H9 (cell line): Measurements from ENCODE around the gene PARP8. TPM values are rescaled to one million over a fixed set of nuclear protein-coding genes. Genes with fewer than 3 reads are reported as not detected.

Experiments used
- DNase-seq: peaks from one replicate; pipeline ENCODE4 v3.0.0-alpha.2; 2017
- H2AFZ ChIP-seq: one replicate; pipeline ENCODE4 v1.6.1; 2013; ENCODE audit warnings: mild to moderate bottlenecking, low read length, control low read depth, moderate library complexity
- H2AK5ac ChIP-seq: 2 replicates; pipeline ENCODE4 v1.6.1; 2013; ENCODE audit warnings: low read length, control low read depth, mixed read lengths; ENCODE audit not compliant: insufficient read length
- H2BK120ac ChIP-seq: one replicate; pipeline ENCODE4 v1.6.1; 2013; ENCODE audit warnings: low read depth, mild to moderate bottlenecking, low read length, control low read depth, inconsistent platforms; ENCODE audit not compliant: poor library complexity, severe bottlenecking
- H2BK12ac ChIP-seq: 2 replicates; pipeline ENCODE4 v1.6.1; 2013; ENCODE audit warnings: low read length, control low read depth, mixed read lengths, low read depth; ENCODE audit not compliant: insufficient read length
- H2BK15ac ChIP-seq: 2 replicates; pipeline ENCODE4 v1.6.1; 2013; ENCODE audit warnings: low read depth, low read length, control low read depth
- H2BK20ac ChIP-seq: one replicate; pipeline ENCODE4 v1.6.1; 2013; ENCODE audit warnings: low read depth, mild to moderate bottlenecking, low read length, control low read depth, inconsistent platforms; ENCODE audit not compliant: poor library complexity, severe bottlenecking
- H2BK5ac ChIP-seq: 2 replicates; pipeline ENCODE4 v1.6.1; 2013; ENCODE audit warnings: low read length, control low read depth, mixed read lengths; ENCODE audit not compliant: insufficient read length
- H3K14ac ChIP-seq: 2 replicates; pipeline ENCODE4 v1.6.1; 2013; ENCODE audit warnings: low read length, control low read depth; ENCODE audit not compliant: insufficient read depth
- H3K18ac ChIP-seq: 2 replicates; pipeline ENCODE4 v1.6.1; 2013; ENCODE audit warnings: low read depth, mild to moderate bottlenecking, mixed read lengths, low read length, control low read depth; ENCODE audit not compliant: insufficient read length
- H3K23ac ChIP-seq: 2 replicates; pipeline ENCODE4 v1.6.1; 2013; ENCODE audit warnings: low read length, control low read depth, mixed read lengths, low read depth; ENCODE audit not compliant: insufficient read length
- H3K23me2 ChIP-seq: 2 replicates; pipeline ENCODE4 v1.6.1; 2013; ENCODE audit warnings: low read depth, mild to moderate bottlenecking, mixed read lengths, low read length, control low read depth; ENCODE audit not compliant: insufficient read length, poor library complexity, severe bottlenecking
- H3K27ac ChIP-seq: 2 replicates; pipeline ENCODE4 v1.5.1; 2013; ENCODE audit warnings: low read length, control low read depth, mixed read lengths, low read depth; ENCODE audit not compliant: insufficient read length
- H3K27me3 ChIP-seq: 2 replicates; pipeline ENCODE4 v1.6.1; 2013; ENCODE audit warnings: low read length, control low read depth, inconsistent platforms; ENCODE audit not compliant: insufficient read depth
- H3K4ac ChIP-seq: 2 replicates; pipeline ENCODE4 v1.6.1; 2013; ENCODE audit warnings: low read depth, mild to moderate bottlenecking, control low read depth, inconsistent platforms, low read length, moderate library complexity
- H3K4me1 ChIP-seq: 2 replicates; pipeline ENCODE4 v1.6.1; 2013; ENCODE audit warnings: low read length, control low read depth, inconsistent platforms; ENCODE audit not compliant: insufficient read depth
- H3K4me2 ChIP-seq: 2 replicates; pipeline ENCODE4 v1.6.1; 2013; ENCODE audit warnings: low read length, control low read depth, mixed read lengths; ENCODE audit not compliant: insufficient read length, insufficient read depth
- H3K56ac ChIP-seq: 2 replicates; pipeline ENCODE4 v1.6.1; 2013; ENCODE audit warnings: low read depth, mild to moderate bottlenecking, mixed read lengths, low read length, control low read depth; ENCODE audit not compliant: insufficient read length
- H3K79me1 ChIP-seq: 2 replicates; pipeline ENCODE4 v1.6.1; 2013; ENCODE audit warnings: low read depth, mild to moderate bottlenecking, moderate library complexity, low read length, control low read depth, inconsistent platforms; ENCODE audit not compliant: insufficient read depth, poor library complexity, severe bottlenecking
- H3K79me2 ChIP-seq: 2 replicates; pipeline ENCODE4 v1.6.1; 2013; ENCODE audit warnings: low read length, control low read depth, inconsistent platforms; ENCODE audit not compliant: insufficient read depth
- H3K9ac ChIP-seq: 2 replicates; pipeline ENCODE4 v1.6.1; 2013; ENCODE audit warnings: low read length, control low read depth, mixed read lengths; ENCODE audit not compliant: insufficient read length; ENCODE audit errors: extremely low read depth
- H3K9me3 ChIP-seq: one replicate; pipeline ENCODE4 v1.6.1; 2013; ENCODE audit warnings: low read depth, low read length, inconsistent platforms; ENCODE audit not compliant: control insufficient read depth
- H3T11ph ChIP-seq: one replicate; pipeline ENCODE4 v1.6.1; 2013; ENCODE audit warnings: mild to moderate bottlenecking, low read length, control low read depth, inconsistent platforms
- H4K20me1 ChIP-seq: one replicate; pipeline ENCODE4 v1.6.1; 2013; ENCODE audit not compliant: control insufficient read depth, insufficient read length, insufficient read depth
- H4K5ac ChIP-seq: 2 replicates; pipeline ENCODE4 v1.6.1; 2013; ENCODE audit warnings: low read depth, mild to moderate bottlenecking, mixed read lengths, low read length, control low read depth; ENCODE audit not compliant: insufficient read length
- H4K8ac ChIP-seq: replicated peaks from 2 replicates; pipeline ENCODE4 v1.6.1; 2013; ENCODE audit warnings: low read length, control low read depth, mixed read lengths, low read depth; ENCODE audit not compliant: insufficient read length
- H4K91ac ChIP-seq: 2 replicates; pipeline ENCODE4 v1.6.1; 2013; ENCODE audit warnings: low read depth, mild to moderate bottlenecking, moderate library complexity, mixed read lengths, low read length, control low read depth; ENCODE audit not compliant: insufficient read length
- H3K27ac Mint-ChIP-seq, 3 experiments: 2 replicates in 2 of 3; 3 replicates in 1 of 3; pipeline ENCODE4 v1.8.0; 2020 to 2021; ENCODE audit warnings: mixed read lengths in 3 of 3, mild to moderate bottlenecking in 1 of 3, moderate library complexity in 1 of 3
- H3K27me3 Mint-ChIP-seq: 2 replicates; pipeline ENCODE4 v1.8.0; 2021; ENCODE audit warnings: low read depth, mild to moderate bottlenecking, moderate library complexity, mixed read lengths
- H3K36me3 Mint-ChIP-seq, 3 experiments: 2 replicates in 2 of 3; 3 replicates in 1 of 3; pipeline ENCODE4 v1.8.0; 2020 to 2021; ENCODE audit warnings: low read depth in 3 of 3, mixed read lengths in 3 of 3; ENCODE audit not compliant: insufficient read depth in 1 of 3
- H3K4me1 Mint-ChIP-seq, 2 experiments: 2 replicates each; pipeline ENCODE4 v1.8.0; 2020; ENCODE audit warnings: mixed read lengths in 2 of 2
- H3K4me3 Mint-ChIP-seq, 2 experiments: 2 replicates in 1 of 2; 3 replicates in 1 of 2; pipeline ENCODE4 v1.8.0; 2020 to 2021; ENCODE audit warnings: mild to moderate bottlenecking in 2 of 2, mixed read lengths in 2 of 2, moderate library complexity in 1 of 2
- H3K9me3 Mint-ChIP-seq, 2 experiments: 2 replicates in 1 of 2; 3 replicates in 1 of 2; pipeline ENCODE4 v1.8.0; 2020; ENCODE audit warnings: mild to moderate bottlenecking in 2 of 2, mixed read lengths in 2 of 2, moderate library complexity in 1 of 2
- CTCF ChIP-seq: fragments of 200-600 bp; sonication (generic); conservative IDR thresholded peaks from 3 replicates; pipeline ENCODE4 v1.8.0; 2021; ENCODE audit warnings: antibody characterized with exemption, mild to moderate bottlenecking
- WGBS: extraction: QIAGEN DNeasy Blood & Tissue Kit; methylation state at CpG from one replicate; pipeline ENCODE4 v1.1.7; 2013; ENCODE audit warnings: missing lambda C conversion rate, low lambda C conversion rate, mixed read lengths; ENCODE audit not compliant: insufficient read length; ENCODE audit errors: extremely low coverage; 5-methylcytosine and 5-hydroxymethylcytosine counted together
- total RNA-seq: library from RNA; stranded (reverse); gene quantifications from 2 replicates; pipeline ENCODE4 v1.2.1, GENCODE V29; 2021

Gene PARP8
- total RNA-seq, 1 experiment from 2014 or later, result 34.0 TPM

- Histone ChIP-seq H3K9me3 (no peaks in the 10 kb centered on the region), H3K23me2 (no peaks in the 10 kb centered on the region), H3K79me1 (no peaks in the 10 kb centered on the region), H4K91ac (no peak overlapping the region), H3T11ph (no peak overlapping the region), H2AK5ac (no peak overlapping the region), H2BK20ac (no peak overlapping the region), H3K18ac (no peak overlapping the region), H4K20me1 (no peaks in the 10 kb centered on the region), H3K14ac (no peak overlapping the region), H2BK120ac (no peak overlapping the region), H3K4ac (no peak overlapping the region), H3K9ac (no peak overlapping the region), H3K4me2 (no peak overlapping the region), H3K79me2 (no peaks in the 10 kb centered on the region; the same call in 1 of the 2 replicates), H3K27me3 (no peaks in the 10 kb centered on the region), H3K4me1 (no peaks in the 10 kb centered on the region), H4K5ac (no peak overlapping the region), H2BK5ac (no peak overlapping the region), H3K56ac (no peak overlapping the region), H3K27ac (no peak overlapping the region), H2AFZ (no peak overlapping the region), H2BK15ac (no peak overlapping the region), H4K8ac (no peak overlapping the region), H3K23ac (no peak overlapping the region), H2BK12ac (no peak overlapping the region)
- Mint-ChIP-seq H3K36me3 (no peaks in the 10 kb centered on the region), H3K27ac (no peak overlapping the region; a peak in 1 of 7 replicates), H3K4me3 (no peak overlapping the region), H3K27me3 (0 out of 2 replicates have a peak, but pooled peaks cover 2% of the 10 kb centered on the region), H3K9me3 (no peaks in the 10 kb centered on the region), H3K4me1 (no peaks in the 10 kb centered on the region; a peak in 2 of 4 replicates)
- DNase-seq, result no peak
- no CpG with 5 or more reads among the region's 5 CpGs for WGBS
- no peak for TF ChIP-seq CTCF
Observed at GRCh38 chr5:50657044-50657443, 9.4 kb upstream of the PARP8 start.
